Gastroesophageal sphincter (tissue), 4 donors: Measurements from ENCODE around the gene CMTM7. TPM values are rescaled to one million over a fixed set of nuclear protein-coding genes. Genes with fewer than 3 reads are reported as not detected.

Experiments
- ATAC-seq: fragments of 150-250 bp; one replicate; pipeline ENCODE4 v1.9.1; 2016; ENCODE audit warnings: mild to moderate bottlenecking, moderate library complexity
- H3K27ac ChIP-seq, 4 donors: fragments of 200-600 bp; sonication (generic) in 3 of 4; 1 replicate in 3 of 4; 2 replicates in 1 of 4; pipeline ENCODE4 v1.5.1; 2016 to 2019
- H3K27me3 ChIP-seq: fragments of 200-600 bp; sonication (generic); one replicate; pipeline ENCODE4 v1.5.1; 2019
- H3K36me3 ChIP-seq, 2 donors: fragments of 200-600 bp; sonication (generic); one replicate each; pipeline ENCODE4 v1.5.1; 2019; ENCODE audit warnings: control low read depth in 1 of 2
- H3K4me1 ChIP-seq, 3 donors: fragments of 200-600 bp; sonication (generic); 1 replicate in 2 of 3; 2 replicates in 1 of 3; pipeline ENCODE4 v1.5.1; 2016 to 2019; ENCODE audit warnings: control low read depth in 2 of 3
- H3K4me3 ChIP-seq, 2 donors: fragments of 200-600 bp; sonication (generic); one replicate each; pipeline ENCODE4 v1.5.1; 2019; ENCODE audit warnings: mild to moderate bottlenecking in 1 of 2, moderate library complexity in 1 of 2
- H3K9me3 ChIP-seq, 3 donors: fragments of 200-600 bp; sonication (generic); one replicate each; pipeline ENCODE4 v1.5.1; 2017 to 2019; ENCODE audit warnings: control low read depth in 2 of 3
- CTCF ChIP-seq, 4 experiments: fragments of 200-600 bp in 2 of 4; fragments of 450-650 bp in 2 of 4; sonication (generic) in 1 of 4; IDR thresholded peaks; one replicate each; pipeline ENCODE4 v1.5.1; 2017 to 2019; ENCODE audit warnings: antibody characterized with exemption in 4 of 4, mild to moderate bottlenecking in 2 of 4, moderate library complexity in 2 of 4
- EP300 ChIP-seq: sonication (generic); formaldehyde crosslinking; IDR thresholded peaks from one replicate; pipeline ENCODE4 v1.6.1; 2017; ENCODE audit warnings: antibody characterized with exemption, mild to moderate bottlenecking
- POLR2A ChIP-seq, 2 donors: fragments of 450-650 bp; IDR thresholded peaks; one replicate each; pipeline ENCODE4 v1.6.1; 2017; ENCODE audit warnings: antibody characterized with exemption in 2 of 2, mild to moderate bottlenecking in 2 of 2, moderate library complexity in 1 of 2
- POLR2AphosphoS5 ChIP-seq: sonication (generic); formaldehyde crosslinking; IDR thresholded peaks from one replicate; pipeline ENCODE4 v1.6.1; 2017; ENCODE audit warnings: antibody characterized with exemption
- WGBS, 2 donors: methylation state at CpG; one replicate each; pipeline ENCODE4 v1.1.5; 2018; ENCODE audit warnings: low coverage in 1 of 2; 5-methylcytosine and 5-hydroxymethylcytosine counted together
- total RNA-seq, 4 donors: library from RNA; depleted of rRNA; stranded (reverse); fragments of >200 nt; gene quantifications; one replicate each; pipeline ENCODE4 v1.1.0, GENCODE V29; 2016

CMTM7 gene
- total RNA-seq, 4 donors from 2014 or later: 2.9 to 7.0 (median 6.5) TPM

GRCh38 chr3:32354362-32354778, 37.3 kb upstream of the CMTM7 start:
- Histone ChIP-seq H3K4me1 (no peaks in the 10 kb centered on the region), H3K4me3 (no peak overlapping the region), H3K9me3 (no peaks in the 10 kb centered on the region), H3K27me3 (peaks cover 6% of the 10 kb centered on the region), H3K27ac (no peak overlapping the region), H3K36me3 (no peaks in the 10 kb centered on the region)
- WGBS, 2 donors: 17 to 30% methylated on average over 6 to 8 of the region's 8 CpGs
- no peak for ATAC-seq
- TF ChIP-seq EP300: no peak
- no peak for TF ChIP-seq CTCF (IDR thresholded peaks at IDR 0.05)
- TF ChIP-seq POLR2A (IDR thresholded peaks at IDR 0.05): no peak
- no peak for TF ChIP-seq POLR2AphosphoS5

GRCh38 chr3:32355751-32356291, 35.8 kb upstream of the CMTM7 start:
- Histone ChIP-seq H3K4me1 (no peaks in the 10 kb centered on the region), H3K27ac (no peak overlapping the region), H3K4me3 (no peak overlapping the region), H3K27me3 (peaks cover 6% of the 10 kb centered on the region), H3K36me3 (no peaks in the 10 kb centered on the region), H3K9me3 (no peaks in the 10 kb centered on the region)
- 72 to 81% methylated on average over 7 to 8 of the region's 8 CpGs for WGBS, 2 donors
- TF ChIP-seq POLR2A (IDR thresholded peaks at IDR 0.05) (no peak), CTCF (IDR thresholded peaks at IDR 0.05) (no peak), POLR2AphosphoS5 (no peak), EP300 (no peak)
- ATAC-seq: no peak

- TF ChIP-seq CTCF (IDR thresholded peaks at IDR 0.05) (no peak), EP300 (no peak), POLR2AphosphoS5 (no peak), POLR2A (IDR thresholded peaks at IDR 0.05) (no peak)
- Histone ChIP-seq H3K27me3 (peaks cover 6% of the 10 kb centered on the region), H3K9me3 (no peaks in the 10 kb centered on the region), H3K36me3 (no peaks in the 10 kb centered on the region), H3K4me3 (no peak overlapping the region), H3K4me1 (no peaks in the 10 kb centered on the region), H3K27ac (no peak overlapping the region)
- 88 to 100% methylated on average over 4 to 5 of the region's 5 CpGs for WGBS, 2 donors
- no peak for ATAC-seq
Measured at GRCh38 chr3:32359766-32360492, 31.7 kb upstream of the CMTM7 start.

- Histone ChIP-seq H3K27ac (no peak overlapping the region), H3K4me3 (no peak overlapping the region), H3K36me3 (no peaks in the 10 kb centered on the region), H3K9me3 (no peaks in the 10 kb centered on the region), H3K4me1 (no peaks in the 10 kb centered on the region), H3K27me3 (peaks cover 6% of the 10 kb centered on the region)
- 20 to 49% methylated on average over 1 to 2 of the region's 4 CpGs for WGBS, 2 donors
- TF ChIP-seq EP300 (no peak), CTCF (IDR thresholded peaks at IDR 0.05) (no peak), POLR2A (IDR thresholded peaks at IDR 0.05) (no peak), POLR2AphosphoS5 (no peak)
- no peak for ATAC-seq
Measured at GRCh38 chr3:32360493-32360827, 31.2 kb upstream of the CMTM7 start.
